ENCODE results near the gene FASN. TPM values are rescaled to one million over a fixed set of nuclear protein-coding genes. Genes with fewer than 3 reads are reported as not detected.
"Not testable (repeated sequence)": the region's sequence is repeated elsewhere in the genome, so short reads cannot be mapped to it uniquely, and the experiment has no call there.

FASN gene
- 49.5 and 65.1 TPM in 2 replicates for total RNA-seq (2014; rRNA removed; shearing (Covaris generic))

GRCh38 chr17:82098169-82098938 lies at the start of gene FASN:
FASN (minus strand) TSS chr17:82098236; CDS start chr17:82096445, 1,791 bp downstream.
- DNase-seq (ENCODE audit: low read depth), result peak; percentile 98

DNA sequence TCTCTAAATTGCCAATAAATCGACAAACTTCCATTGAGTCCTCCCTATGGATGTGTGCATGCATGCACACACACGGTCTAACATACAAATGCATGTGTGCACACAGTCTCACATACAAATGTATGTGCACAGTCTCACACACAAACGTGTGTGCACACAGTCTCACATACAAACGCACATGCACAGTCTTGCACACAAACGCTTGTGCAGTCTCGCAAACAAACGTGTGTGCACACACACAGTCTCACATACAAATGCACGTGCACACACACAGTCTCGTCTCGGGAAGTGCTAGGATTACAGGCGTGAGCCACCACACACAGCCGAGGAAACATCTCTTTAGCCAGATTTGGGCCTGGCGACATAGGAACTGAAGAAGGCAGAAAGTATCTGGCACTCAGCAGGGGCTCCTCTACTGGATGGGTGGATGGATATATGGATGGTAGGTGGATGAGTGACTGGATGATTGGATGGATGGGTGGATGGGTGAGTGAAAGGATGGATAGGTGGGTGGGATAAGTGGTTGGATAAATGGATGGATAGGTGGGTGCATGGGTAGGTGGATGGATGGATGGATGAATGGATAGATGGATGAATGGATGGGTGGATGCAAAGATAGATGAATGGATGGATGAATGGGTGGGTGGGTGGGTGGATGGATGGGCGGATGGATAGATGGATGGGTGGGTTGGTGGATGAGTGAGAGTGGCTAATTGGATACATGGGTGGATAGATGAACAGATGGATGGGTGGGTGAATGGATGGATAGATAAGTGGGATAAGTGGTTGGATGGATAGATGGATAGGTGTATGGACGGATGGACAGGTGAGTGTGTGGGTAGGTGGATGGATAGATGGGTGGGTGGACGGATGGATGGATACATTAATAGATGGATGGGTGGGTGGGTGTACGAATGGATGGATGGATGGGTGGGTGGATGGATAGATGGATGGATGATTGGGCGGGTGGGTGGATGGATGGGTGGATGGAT lies 48.9 kb upstream of the FASN start:
- no peak for DNase-seq (ENCODE audit: low read depth)

DNA sequence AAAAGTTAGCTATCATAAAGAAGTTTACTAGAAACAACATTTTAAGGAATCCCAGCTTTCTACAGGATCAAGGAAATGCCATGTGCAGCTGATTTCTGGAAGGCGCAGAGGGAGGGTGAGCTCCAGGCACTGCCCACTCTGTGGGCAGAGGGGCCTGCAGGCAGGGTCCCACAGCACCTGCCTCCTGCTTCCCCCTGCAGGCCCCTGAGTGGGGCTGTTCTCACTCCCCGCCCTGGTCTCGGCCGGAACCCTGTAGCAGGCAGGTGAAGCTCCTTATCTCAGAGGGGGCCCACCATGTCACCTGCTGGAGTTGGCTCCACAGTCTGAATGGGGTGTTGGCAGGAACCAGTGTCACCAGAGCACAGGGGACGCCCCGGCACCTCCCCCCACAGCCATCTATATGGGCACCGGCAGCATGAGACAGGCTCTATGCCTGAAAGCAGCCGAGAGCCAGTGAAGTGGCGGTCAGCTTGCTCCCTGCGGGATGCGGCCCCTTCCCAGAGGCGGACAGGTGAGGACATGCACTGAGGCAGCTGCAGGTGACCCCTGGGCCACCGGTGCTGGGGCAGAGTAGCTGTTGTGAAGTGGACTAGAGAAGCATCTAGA lies 47.6 kb upstream of the FASN start:
- DNase-seq (ENCODE audit: low read depth), result no peak

DNA sequence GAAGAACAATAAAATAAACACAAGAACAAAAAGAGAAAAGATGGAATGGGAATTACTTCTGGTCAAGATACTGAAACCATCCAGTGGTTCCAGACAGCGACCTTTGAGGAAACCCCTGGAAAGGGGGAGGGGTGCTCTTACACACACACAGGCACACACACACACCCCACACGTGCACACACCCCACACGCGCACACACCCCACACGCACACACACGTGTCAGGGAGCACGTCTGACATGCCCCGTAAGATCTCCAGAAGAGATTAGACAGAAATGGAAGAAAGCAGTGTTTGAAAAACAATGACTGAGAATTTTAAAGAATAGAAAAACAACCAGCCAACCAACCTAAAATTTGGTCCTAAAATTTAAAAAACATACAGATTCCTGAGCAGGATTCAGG lies 45.3 kb upstream of the FASN start:
- no peak for DNase-seq (ENCODE audit: low read depth)

GRCh38 chr17:82139961-82140360 lies 41.9 kb upstream of the FASN start:
- DNase-seq (ENCODE audit: low read depth), result not testable (repeated sequence)

GRCh38 chr17:82138511-82138992 lies 40.5 kb upstream of the FASN start:
- no peak for DNase-seq (ENCODE audit: low read depth)

GRCh38 chr17:82134101-82134500 lies 36.1 kb upstream of the FASN start:
- no peak for DNase-seq (ENCODE audit: low read depth)

DNA sequence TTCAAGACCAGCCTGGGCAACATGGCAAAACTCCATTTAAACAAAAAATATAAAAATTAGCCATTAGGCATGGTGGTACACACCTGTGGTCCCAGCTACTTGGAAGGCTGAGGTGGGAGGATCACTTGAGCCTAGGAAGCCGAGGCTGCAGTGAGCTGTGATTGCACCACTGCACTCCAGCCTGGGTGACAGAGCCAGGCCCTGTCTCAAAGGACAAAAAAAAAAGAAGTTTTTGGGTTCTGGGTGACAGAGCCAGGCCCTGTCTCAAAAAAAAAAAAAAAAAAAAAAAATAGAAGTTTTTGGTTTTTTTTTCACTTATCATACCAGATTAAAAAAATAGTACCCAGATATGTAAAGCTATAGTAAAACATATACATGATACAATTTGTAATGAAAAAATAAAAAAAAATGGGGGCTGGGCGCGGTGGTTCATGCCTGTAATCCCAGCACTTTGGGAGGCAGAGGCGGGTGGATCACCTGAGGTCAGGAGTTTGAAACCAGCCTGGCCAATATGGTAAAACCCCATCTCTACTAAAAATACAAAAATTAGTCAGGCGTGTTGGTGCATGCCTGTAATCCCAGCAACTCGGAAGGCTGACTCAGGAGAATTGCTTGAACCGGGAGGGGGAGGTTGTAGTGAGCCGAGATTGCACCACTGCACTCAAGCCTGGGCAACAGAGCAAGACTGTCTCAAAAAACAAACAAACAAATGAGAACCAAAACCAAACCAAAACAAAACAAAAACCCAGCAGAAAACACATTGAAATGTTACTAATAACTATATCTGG lies 35.3 kb upstream of the FASN start:
- not testable (repeated sequence) for DNase-seq (ENCODE audit: low read depth)

GRCh38 chr17:82129095-82129494 lies 31.1 kb upstream of the FASN start:
- DNase-seq (ENCODE audit: low read depth), result no peak

GRCh38 chr17:82128287-82128686 lies 30.3 kb upstream of the FASN start:
- no peak for DNase-seq (ENCODE audit: low read depth)

DNA sequence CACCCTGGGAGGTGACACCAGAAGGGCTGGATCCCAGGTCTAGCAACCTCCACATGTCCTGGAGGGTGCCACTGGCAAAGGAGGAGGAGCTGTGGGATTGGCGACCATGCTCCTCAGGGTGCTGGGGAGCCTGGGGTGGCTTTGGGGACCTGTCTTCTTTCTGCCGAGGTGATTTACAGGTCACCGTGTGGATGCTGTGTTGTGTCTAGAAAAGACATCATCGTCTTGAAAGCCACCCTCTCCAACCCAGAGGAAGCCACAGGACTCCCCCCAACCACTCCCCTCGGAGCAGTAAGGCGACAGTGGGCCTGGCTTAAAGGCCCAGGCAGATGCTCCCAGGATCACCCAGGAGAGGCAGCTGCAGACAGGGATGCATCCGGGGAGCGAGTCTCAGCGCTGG lies 29.7 kb upstream of the FASN start:
- DNase-seq (ENCODE audit: low read depth), result no peak

GRCh38 chr17:82127315-82127595 lies 29.2 kb upstream of the FASN start:
- DNase-seq (ENCODE audit: low read depth), result no peak

DNA sequence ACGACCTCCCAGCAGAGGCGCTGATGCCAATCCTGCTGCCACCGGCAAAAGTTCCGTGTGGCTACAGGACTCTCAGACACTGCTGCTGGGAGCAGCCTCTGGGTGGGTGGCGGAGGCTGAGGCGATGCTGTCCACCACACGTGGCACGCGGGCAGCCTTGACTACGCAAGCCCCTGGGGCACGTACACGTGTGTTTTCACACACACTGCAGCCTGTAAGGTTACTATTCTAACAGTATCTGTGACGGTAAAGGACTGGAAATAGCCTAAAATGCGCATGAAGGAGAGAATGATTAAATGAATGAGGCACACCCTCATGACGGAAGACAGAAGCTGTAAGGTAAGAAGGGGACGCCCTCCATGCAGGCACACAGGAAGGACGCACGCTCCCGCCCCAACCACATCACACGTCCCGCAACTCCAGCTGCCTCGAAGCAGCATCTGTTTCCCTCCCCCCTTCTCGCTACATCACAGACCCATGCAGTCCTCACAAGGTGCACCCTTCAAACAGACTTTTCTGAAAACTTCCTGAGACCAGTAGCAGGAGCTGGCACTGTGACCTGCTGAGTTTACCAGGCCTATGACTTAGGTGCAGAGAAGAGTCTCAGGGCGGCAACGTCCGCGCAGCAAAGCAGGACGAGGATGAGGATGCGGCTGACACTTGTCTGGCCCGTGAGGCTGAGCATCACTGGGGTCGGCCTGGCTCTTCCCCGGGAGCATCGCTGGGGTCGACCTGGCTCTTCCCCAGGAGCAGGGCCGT lies 28.7 kb upstream of the FASN start:
- DNase-seq (ENCODE audit: low read depth), result no peak

- no peak for DNase-seq (ENCODE audit: low read depth)
These were observed 26.1 kb upstream of the FASN start for GRCh38 chr17:82124101-82124500.

DNA sequence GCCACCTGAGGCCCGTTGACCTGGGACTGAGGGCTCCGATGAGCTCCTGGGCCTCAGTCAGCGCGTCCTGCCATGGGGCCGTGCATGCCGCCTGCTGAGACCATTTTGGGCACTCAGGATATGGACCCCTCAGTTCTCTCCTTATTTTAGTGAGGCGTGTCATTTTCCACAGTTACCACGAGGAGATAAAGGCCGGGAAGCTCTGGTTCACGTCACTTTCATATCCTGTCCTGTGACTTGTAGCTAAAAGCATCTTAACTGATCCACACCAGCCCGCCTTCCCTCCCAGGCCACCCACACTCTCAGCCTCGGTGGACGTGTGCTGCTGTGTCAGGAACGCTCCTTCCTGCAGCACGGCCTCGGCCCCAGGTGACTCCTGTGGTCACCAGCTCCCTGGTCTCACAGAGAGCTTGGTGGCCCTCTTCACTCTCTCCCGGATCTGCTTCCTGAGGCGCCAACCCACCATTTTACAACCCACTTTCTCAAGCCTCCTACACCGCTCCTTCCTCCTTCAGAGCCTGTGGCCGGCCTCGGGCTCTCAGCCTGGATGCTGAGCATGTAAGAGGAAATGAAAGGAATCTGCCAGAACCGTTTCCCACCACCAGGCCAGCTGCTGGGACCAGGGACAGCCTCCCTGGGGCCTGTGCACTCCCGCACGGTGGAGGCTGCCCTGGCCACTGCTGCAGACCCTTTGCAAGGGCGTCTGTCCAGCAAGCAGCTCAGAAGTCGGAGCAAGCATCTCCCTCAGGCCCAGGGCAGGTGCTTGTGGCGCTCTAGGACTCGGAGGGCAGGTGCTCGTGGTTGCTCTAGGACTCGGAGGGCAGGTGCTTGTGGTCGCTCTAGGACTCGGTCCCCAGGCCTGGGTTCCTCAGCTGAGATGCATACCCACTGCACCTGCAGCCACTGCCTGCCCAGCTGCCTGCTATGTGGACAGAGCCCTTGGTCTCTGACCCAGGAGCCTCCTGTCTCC lies 23.9 kb upstream of the FASN start:
- no peak for DNase-seq (ENCODE audit: low read depth)

GRCh38 chr17:82121246-82121645 lies 23.2 kb upstream of the FASN start:
- no peak for DNase-seq (ENCODE audit: low read depth)

- DNase-seq (ENCODE audit: low read depth), result peak; percentile 74
These were observed 22.1 kb upstream of the FASN start for GRCh38 chr17:82120148-82120547.

DNA sequence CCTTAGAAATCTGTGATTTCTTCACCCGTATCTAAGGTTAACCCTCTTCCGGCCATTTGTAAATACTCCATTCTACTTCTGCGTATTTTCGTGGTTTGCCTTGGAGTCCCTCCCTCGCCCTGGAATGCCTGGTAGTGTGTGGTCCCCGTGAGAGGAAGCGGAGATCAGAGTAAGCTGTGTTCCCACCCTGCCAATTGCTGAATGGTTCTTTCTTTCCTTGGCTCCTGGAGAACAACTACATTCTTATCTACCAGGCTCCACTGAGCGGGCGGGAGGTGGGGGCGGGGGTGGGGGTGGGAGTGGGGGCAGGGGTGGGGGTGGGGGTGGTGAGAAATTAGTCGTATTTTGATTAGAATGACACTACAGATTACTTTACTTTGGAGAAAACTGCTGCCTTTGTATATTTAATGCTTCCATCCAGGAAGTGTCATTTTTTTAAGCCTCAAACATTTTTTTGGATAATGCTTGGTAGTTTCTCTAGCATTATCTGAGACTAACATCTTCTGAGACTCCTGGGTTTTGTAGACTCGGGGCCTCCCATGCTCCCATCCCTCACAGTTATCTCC lies 20.9 kb upstream of the FASN start:
- no peak for DNase-seq (ENCODE audit: low read depth)

DNA sequence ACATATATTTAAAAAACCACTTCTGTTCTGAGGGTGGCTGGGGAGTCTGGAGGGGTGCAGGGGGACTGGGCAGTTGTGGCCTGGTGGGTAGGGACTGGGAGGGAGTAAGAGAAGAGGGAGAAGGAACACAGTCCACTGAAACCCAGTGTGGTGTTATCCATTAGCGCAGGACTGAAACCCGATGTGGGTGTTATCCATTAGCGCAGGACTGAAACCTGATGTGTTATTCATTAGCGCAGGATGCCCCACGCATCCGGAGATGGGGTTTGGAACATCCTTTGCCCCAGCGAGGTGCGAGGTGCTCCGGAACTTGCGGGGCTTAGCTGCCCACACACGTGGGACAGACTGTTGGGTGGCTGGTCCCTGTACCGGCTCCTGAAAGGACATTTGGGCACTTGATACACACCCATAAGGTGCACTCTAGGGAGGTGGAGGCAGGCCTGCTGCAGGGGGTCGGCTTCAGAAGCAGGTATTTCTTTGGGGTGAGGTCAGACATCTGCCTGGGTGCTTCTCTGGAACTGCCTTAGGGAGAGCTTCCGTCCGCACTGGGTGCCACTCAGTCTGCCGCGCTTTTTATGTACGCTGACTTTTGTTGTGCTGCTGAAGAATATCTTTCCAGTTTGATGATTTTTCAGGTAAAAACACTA lies 20.3 kb upstream of the FASN start:
- no peak for DNase-seq (ENCODE audit: low read depth)

Data from Daoy (cell line).